K562 (cell line): ENCODE data around the gene HORMAD1. TPM values are rescaled to one million over a fixed set of nuclear protein-coding genes. Genes with fewer than 3 reads are reported as not detected.

Experiments used
- ATAC-seq: fragments of 200-7000 bp; cut with Tn5 transposase; 3 replicates; pipeline ENCODE4 v1.9.1; 2020; ENCODE audit warnings: moderate library complexity
- BruUV-seq: library from RNA; stranded (reverse); fragments of 400-500 nt; replicated peaks from 2 replicates; lab custom pipeline; 2021; lab: Mats Ljungman, UMichigan
- CTCF ChIA-PET: fragments of 300-600 bp; formaldehyde crosslinking; extraction: SDS; loops from one replicate; lab custom pipeline; 2021; ENCODE audit warnings: low intra/inter-chr PET ratio; lab: Yijun Ruan, JAX
- POLR2A ChIA-PET: fragments of 300-600, 350-650 bp; sonication (Branson Sonifier 250); formaldehyde crosslinking; extraction: SDS; loops from one replicate; lab custom pipeline; 2021; ENCODE audit warnings: antibody characterized with exemption, inconsistent platforms; lab: Yijun Ruan, JAX
- DNase-seq, 4 experiments: peaks; one replicate each; pipeline versions ENCODE4 v3.0.0 to v3.0.0-alpha.2; 2011 to 2018; ENCODE audit warnings: low spot score in 3 of 4, mixed read lengths in 3 of 4; ENCODE audit errors: extremely low read depth in 1 of 4
- FAIRE-seq: peaks from 2 replicates; lab custom pipeline; 2011; peaks lifted over from hg19 to GRCh38; lab: Jason Lieb, UNC
- H2AFZ ChIP-seq: 2 replicates; pipeline ENCODE4 v1.6.0; 2011; ENCODE audit warnings: low read depth, low read length, control low read depth, inconsistent platforms
- H3K27ac ChIP-seq: fragments of 200-600 bp; 3 replicates; pipeline ENCODE4 v1.8.0; 2011; ENCODE audit warnings: low read depth, mild to moderate bottlenecking, control low read depth, inconsistent platforms, low read length, moderate library complexity, mixed read lengths; ENCODE audit errors: extremely low read depth
- H3K27me3 ChIP-seq, 2 experiments: fragments of 300-600 bp in 1 of 2; 2 replicates in 1 of 2; 3 replicates in 1 of 2; pipeline versions ENCODE4 v1.6.0 to v1.8.0; 2011; ENCODE audit warnings: inconsistent platforms in 2 of 2, low read length in 2 of 2, mild to moderate bottlenecking in 1 of 2, mixed read lengths in 1 of 2, moderate library complexity in 1 of 2; ENCODE audit not compliant: control insufficient read depth in 2 of 2, insufficient read depth in 2 of 2
- H3K36me3 ChIP-seq: fragments of 300-600 bp; 3 replicates; pipeline ENCODE4 v1.8.0; 2011; ENCODE audit warnings: mild to moderate bottlenecking, low read length, inconsistent platforms; ENCODE audit not compliant: control insufficient read depth, insufficient read depth
- H3K4me1 ChIP-seq, 2 experiments: fragments of 200-600 bp in 1 of 2; replicated peaks in 1 of 2; 2 replicates in 1 of 2; 3 replicates in 1 of 2; pipeline versions ENCODE4 v1.5.1 to v1.8.0; 2011; ENCODE audit warnings: inconsistent platforms in 2 of 2, low read length in 2 of 2, mild to moderate bottlenecking in 1 of 2, mixed read lengths in 1 of 2, moderate library complexity in 1 of 2; ENCODE audit not compliant: control insufficient read depth in 2 of 2, insufficient read depth in 2 of 2
- H3K4me2 ChIP-seq: 2 replicates; pipeline ENCODE4 v1.6.1; 2011; ENCODE audit warnings: low read length, control low read depth, inconsistent platforms, mixed read lengths; ENCODE audit not compliant: insufficient read depth
- H3K4me3 ChIP-seq: fragments of 200-600 bp; sonication (generic), shearing (Covaris generic); 2 replicates; pipeline ENCODE4 v1.5.1; 2016; ENCODE audit warnings: control low read depth, inconsistent platforms
- H3K79me2 ChIP-seq: fragments of 200-600 bp; 3 replicates; pipeline ENCODE4 v1.8.0; 2011; ENCODE audit warnings: low read length, inconsistent platforms; ENCODE audit not compliant: control insufficient read depth, insufficient read depth
- H3K9ac ChIP-seq, 2 experiments: 2 replicates each; pipeline versions ENCODE4 v1.6.0 to v1.6.1; 2011; ENCODE audit warnings: low read depth in 2 of 2, low read length in 2 of 2, control low read depth in 1 of 2, inconsistent platforms in 1 of 2, mild to moderate bottlenecking in 1 of 2, mixed read lengths in 1 of 2; ENCODE audit not compliant: insufficient read depth in 1 of 2
- H3K9me1 ChIP-seq: one replicate; pipeline ENCODE4 v1.6.0; 2011; ENCODE audit warnings: inconsistent platforms, mild to moderate bottlenecking, low read length, moderate library complexity; ENCODE audit not compliant: control insufficient read depth, insufficient read depth
- H3K9me3 ChIP-seq: replicated peaks from 2 replicates; pipeline ENCODE4 v1.5.1; 2011; ENCODE audit warnings: low read depth, low read length, inconsistent platforms; ENCODE audit not compliant: control insufficient read depth, insufficient read depth
- H4K20me1 ChIP-seq: replicated peaks from 2 replicates; pipeline ENCODE4 v1.6.1; 2011; ENCODE audit warnings: low read length, inconsistent platforms, mixed read lengths; ENCODE audit not compliant: control insufficient read depth, insufficient read depth
- ZBTB33 ChIP-seq: sonication (generic); formaldehyde crosslinking; IDR thresholded peaks from 2 replicates; pipeline ENCODE4 v1.8.1; 2023; ENCODE audit warnings: mild to moderate bottlenecking, missing genetic modification reagents
- ZNF280A ChIP-seq: fragments of 450-650 bp; IDR thresholded peaks from 2 replicates; pipeline ENCODE4 v1.6.1; 2018; ENCODE audit warnings: mild to moderate bottlenecking, low read depth; ENCODE audit not compliant: partially characterized antibody
- WGBS: fragments of 100-300 bp; shearing (Covaris generic); methylation state at CpG from one replicate; pipeline ENCODE4 v1.1.6; 2016; ENCODE audit warnings: low coverage, mixed read lengths; ENCODE audit not compliant: insufficient coverage; ENCODE audit errors: missing lambda C conversion rate; 5-methylcytosine and 5-hydroxymethylcytosine counted together
- in situ Hi-C: fragments of 300-500 bp; cut with MboI; formaldehyde crosslinking; loops from 4 replicates; pipeline ENCODE4 v1.15.0; 2018; ENCODE audit warnings: inconsistent platforms, mixed read lengths
- intact Hi-C: fragments of 100-400 bp; cut with micrococcal nuclease; formaldehyde crosslinking; loops from 2 replicates; pipeline ENCODE4 v1.14.2; 2022
- polyA plus RNA-seq, 8 experiments: library from polyadenylated mRNA; depleted of rRNA in 4 of 8; stranded (reverse) in 5 of 8; unstranded in 3 of 8; fragments of >200 nt; fragmentation: Nextera tagmentation in 2 of 8; fragmentation: Illumina TruSeq in 1 of 8; extraction: Ambion mirVana in 2 of 8; extraction: Trizol in 1 of 8; gene quantifications; 2 replicates each; pipeline versions ENCODE4 v1.2.1 to v1.2.3, GENCODE V29; 2011 to 2014; ENCODE audit warnings: inconsistent platforms in 1 of 8, missing spikeins in 1 of 8
- total RNA-seq, 7 experiments: library from RNA; depleted of rRNA in 6 of 7; stranded (reverse); fragments of >200 nt in 6 of 7; fragmentation: Illumina TruSeq in 2 of 7; extraction: Trizol in 2 of 7; gene quantifications; 2 replicates each; pipeline versions ENCODE4 v1.2.1 to v1.2.3, GENCODE V29; 2011 to 2021; ENCODE audit warnings: low replicate concordance in 1 of 7

The HORMAD1 gene
- total and polyA plus RNA-seq, 9 of the 15 experiments (the other 6 are each of a cell fraction or from before 2014, with no cell fraction given), result not detected

DNA sequence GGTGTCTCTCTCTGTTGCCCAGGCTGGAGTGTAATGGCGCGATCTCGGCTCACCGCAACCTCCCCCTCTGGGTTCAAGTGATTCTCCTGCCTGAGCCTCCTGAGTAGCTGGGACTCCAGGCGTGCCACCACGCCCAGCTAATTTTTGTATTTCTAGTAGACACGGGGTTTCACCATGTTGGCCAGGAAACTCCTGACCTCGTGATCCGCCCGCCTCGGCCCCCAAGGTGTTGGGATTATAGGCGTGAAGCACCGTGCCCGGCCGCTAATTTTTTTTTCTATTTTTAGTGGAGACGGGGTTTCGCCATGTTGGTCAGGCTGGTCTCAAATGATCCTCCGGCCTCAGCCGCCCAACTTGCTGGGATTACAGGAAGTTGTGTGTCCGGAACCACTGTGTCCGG lies 597 bp downstream of the HORMAD1 start:
- Histone ChIP-seq H3K4me1 (no peaks in the 10 kb centered on the region), H3K4me2 (no peak overlapping the region), H3K27ac (no peak overlapping the region), H3K9me1 (no peaks in the 10 kb centered on the region), H3K9ac (no peak overlapping the region), H3K4me3 (no peak overlapping the region), H3K79me2 (no peaks in the 10 kb centered on the region), H4K20me1 (no peaks in the 10 kb centered on the region), H3K36me3 (no peaks in the 10 kb centered on the region), H2AFZ (no peak overlapping the region), H3K9me3 (peaks cover 3% of the 10 kb centered on the region; the same call in 1 of the 2 replicates), H3K27me3 (no peaks in the 10 kb centered on the region)
- ChIA-PET POLR2A (no interaction called here), CTCF (no interaction called here)
- WGBS, result 94% methylated on average over 18 of the region's 21 CpGs
- DNase-seq (no peak), FAIRE-seq (no peak), ATAC-seq (no peak)
- no TSS peak for BruUV-seq
- TF ChIP-seq ZBTB33 (CRISPR knock-in tag) (peak; percentile 81), ZNF280A (no peak)
- in situ Hi-C loops, result no loop called here
- intact Hi-C loops, result no loop called here
